ENCODE data around the gene CDX2.

- TF ChIP-seq REST (IDR thresholded peaks at IDR 0.05; ENCODE audit: insufficient read depth in 1 of 2, low read depth in 2 of 2, low read length in 1 of 2) (no peak), CTCF (IDR thresholded peaks at IDR 0.05) (no peak), POLR2AphosphoS5 (IDR thresholded peaks at IDR 0.05; ENCODE audit: low read depth, low read length) (no peak), SIN3A (IDR thresholded peaks at IDR 0.05; ENCODE audit: borderline replicate concordance, insufficient read depth, low read depth, low read length) (no peak)
Measured at GRCh38 chr13:28012896-28013295, 43.8 kb upstream of the CDX2 start.
